ENCODE measurements around the gene KCNQ4. TPM values are rescaled to one million over a fixed set of nuclear protein-coding genes. Genes with fewer than 3 reads are reported as not detected.
A peak's percentile ranks its signal among the peaks of the same experiment; 100 is the strongest.

The KCNQ4 gene
- total RNA-seq, 1 experiment from 2014 or later = 1.4 TPM

DNA sequence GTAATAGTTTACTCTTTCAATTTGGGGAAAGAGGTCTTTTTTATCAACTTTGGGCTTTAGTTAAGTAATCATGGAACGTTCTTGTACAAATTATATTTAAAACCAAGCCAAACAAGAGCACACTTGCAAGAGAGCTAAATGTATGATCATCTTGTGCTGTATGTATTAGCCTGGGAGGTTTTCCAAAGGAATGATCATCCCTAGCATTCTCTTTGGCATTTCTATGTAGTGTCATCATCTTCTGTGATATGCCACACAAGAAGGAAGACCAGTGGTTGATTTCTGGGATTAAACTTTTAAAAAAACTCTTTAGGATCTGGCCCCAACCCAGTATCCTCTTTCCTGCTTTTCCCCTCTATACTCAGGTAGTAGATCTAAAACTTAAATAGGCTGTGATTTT is 38.4 kb upstream of the KCNQ4 start:
- H3K27me3 Mint-ChIP-seq (ENCODE audit: low read depth) = no peaks in the 10 kb centered on the region
- no peak for DNase-seq
- Histone ChIP-seq H3K79me1 (ENCODE audit: insufficient read depth, low read depth, low read length, poor library complexity, severe bottlenecking) (no peaks in the 10 kb centered on the region), H4K20me1 (ENCODE audit: control insufficient read depth, insufficient read depth, insufficient read length) (no peaks in the 10 kb centered on the region), H3T11ph (ENCODE audit: low read length) (no peak overlapping the region), H2AK5ac (ENCODE audit: insufficient read length, low read length) (no peak overlapping the region), H4K8ac (replicated peaks; ENCODE audit: insufficient read length, low read depth, low read length) (no peak overlapping the region), H3K9me3 (ENCODE audit: control insufficient read depth, low read depth, low read length) (no peaks in the 10 kb centered on the region), H2BK15ac (ENCODE audit: low read depth, low read length) (no peak overlapping the region), H2BK12ac (ENCODE audit: insufficient read length, low read depth, low read length) (no peak overlapping the region), H3K23ac (ENCODE audit: insufficient read length, low read depth, low read length) (no peak overlapping the region), H3K79me2 (ENCODE audit: insufficient read depth, low read length) (no peaks in the 10 kb centered on the region), H3K9ac (ENCODE audit: extremely low read depth, insufficient read length, low read length) (no peak overlapping the region), H2BK120ac (ENCODE audit: low read depth, low read length, poor library complexity, severe bottlenecking) (no peak overlapping the region), H4K91ac (ENCODE audit: insufficient read length, low read depth, low read length) (no peak overlapping the region), H3K18ac (ENCODE audit: insufficient read length, low read depth, low read length) (no peak overlapping the region), H3K4me1 (ENCODE audit: insufficient read depth, low read length) (no peaks in the 10 kb centered on the region), H3K4me2 (ENCODE audit: insufficient read depth, insufficient read length, low read length) (no peak overlapping the region), H3K23me2 (ENCODE audit: insufficient read length, low read depth, low read length, poor library complexity, severe bottlenecking) (no peaks in the 10 kb centered on the region), H2AFZ (ENCODE audit: low read length) (no peak overlapping the region), H3K27ac (ENCODE audit: insufficient read length, low read depth, low read length) (no peak overlapping the region), H3K27me3 (ENCODE audit: insufficient read depth, low read length) (no peaks in the 10 kb centered on the region), H3K14ac (ENCODE audit: insufficient read depth, low read length) (no peak overlapping the region), H3K4ac (ENCODE audit: low read depth, low read length) (no peak overlapping the region), H4K5ac (ENCODE audit: insufficient read length, low read depth, low read length) (no peak overlapping the region), H2BK20ac (ENCODE audit: low read depth, low read length, poor library complexity, severe bottlenecking) (no peak overlapping the region), H2BK5ac (ENCODE audit: insufficient read length, low read length) (no peak overlapping the region), H3K56ac (ENCODE audit: insufficient read length, low read depth, low read length) (no peak overlapping the region)
- H3K9me3 Mint-ChIP-seq = no peaks in the 10 kb centered on the region
- H3K27ac Mint-ChIP-seq = peak overlapping the region in 2 of 3 experiments; percentile 4 to 42; a peak in 2 of 7 replicates
- peaks cover 0 to 11% of the 10 kb centered on the region in 2 experiments; a peak in 2 of 4 replicates for H3K4me1 Mint-ChIP-seq
- peaks cover 14 to 73% (median 66%) of the 10 kb centered on the region in 3 experiments; a peak in 6 of 7 replicates for H3K36me3 Mint-ChIP-seq (ENCODE audit: insufficient read depth in 1 of 3, low read depth in 3 of 3)
- H3K4me3 Mint-ChIP-seq = no peak overlapping the region
- WGBS (ENCODE audit: extremely low coverage, insufficient read length, low lambda C conversion rate) = no CpG with 5 or more reads among the region's 1 CpG
- no peak for TF ChIP-seq CTCF (conservative IDR thresholded peaks at IDR 0.05)
